ENCODE data around the gene TBC1D9. TPM values are rescaled to one million over a fixed set of nuclear protein-coding genes. Genes with fewer than 3 reads are reported as not detected.

Gene TBC1D9
- total RNA-seq, 1 experiment from 2014 or later = 9.5 TPM

GRCh38 chr4:140726776-140727500 is 29.2 kb downstream of the TBC1D9 start (continued):
- TF ChIP-seq MAX (IDR thresholded peaks at IDR 0.05) (no peak), YY1 (IDR thresholded peaks at IDR 0.05; ENCODE audit: extremely low read depth, insufficient replicate concordance, low read depth, low read length) (no peak)

- H3K79me2 ChIP-seq (ENCODE audit: insufficient read depth, low read length) = no peaks in the 10 kb centered on the region
Observed at GRCh38 chr4:140725556-140725955, 30.6 kb downstream of the TBC1D9 start.

More at GRCh38 chr4:140725556-140725955, 30.6 kb downstream of the TBC1D9 start:
- Histone ChIP-seq H2AFZ (ENCODE audit: low read depth, low read length, poor library complexity, severe bottlenecking) (no peak overlapping the region), H3K4me2 (ENCODE audit: low read length) (no peak overlapping the region), H3K27ac (ENCODE audit: low read depth, low read length) (no peak overlapping the region), H3K9ac (ENCODE audit: low read length) (no peak overlapping the region), H4K20me1 (ENCODE audit: insufficient read depth) (no peaks in the 10 kb centered on the region; the same call in 1 of the 2 replicates), H3K4me3 (replicated peaks in 1 of 2; ENCODE audit: low read depth in 1 of 2, low read length in 2 of 2) (no peak overlapping the region), H3K36me3 (ENCODE audit: control insufficient read depth in 1 of 2, insufficient read depth in 2 of 2, low read length in 2 of 2) (no peaks in the 10 kb centered on the region), H3K27me3 (ENCODE audit: insufficient read depth, low read length) (no peaks in the 10 kb centered on the region), H3K9me3 (ENCODE audit: control insufficient read depth in 1 of 2, insufficient read depth in 1 of 2, low read depth in 1 of 2, low read length in 2 of 2) (no peaks in the 10 kb centered on the region), H3K4me1 (ENCODE audit: control insufficient read depth in 1 of 2, insufficient read depth in 2 of 2, low read length in 2 of 2) (peaks cover 28 to 38% of the 10 kb centered on the region in 2 experiments), H3K9me2 (ENCODE audit: insufficient read depth) (no peaks in the 10 kb centered on the region)
- ChIA-PET POLR2A (no interaction called here), CTCF (no interaction called here), RAD21 (ENCODE audit: low non-redundant PET in 1 of 2, low total read pairs in 2 of 2, uncharacterized antibody in 2 of 2, unreplicated experiment in 2 of 2) (no interaction called here)
- ATAC-seq = no peak
- no peak for DNase-seq (ENCODE audit: low read depth, low spot score)
- no peak for TF ChIP-seq REST (IDR thresholded peaks at IDR 0.05; ENCODE audit: low read depth)
- no peak for TF ChIP-seq CTCF (IDR thresholded peaks at IDR 0.05 in 2 of 3, conservative IDR thresholded peaks at IDR 0.05 in 1 of 3; ENCODE audit: borderline replicate concordance in 1 of 3, insufficient read depth in 1 of 3, low read depth in 2 of 3, low read length in 2 of 3)
- TF ChIP-seq POLR2A (IDR thresholded peaks at IDR 0.05; ENCODE audit: borderline replicate concordance, extremely low read depth, insufficient read depth, insufficient read length) = no peak
- no peak for TF ChIP-seq SRF (IDR thresholded peaks at IDR 0.05; ENCODE audit: low read depth)
- TF ChIP-seq CBX3 (IDR thresholded peaks at IDR 0.05; ENCODE audit: low read depth) = no peak
- TF ChIP-seq POLR2AphosphoS5 (IDR thresholded peaks at IDR 0.05; ENCODE audit: low read depth, low read length) = no peak
- no peak for TF ChIP-seq ZFX (IDR thresholded peaks at IDR 0.05)
- no peak for TF ChIP-seq YY1 (IDR thresholded peaks at IDR 0.05; ENCODE audit: extremely low read depth, insufficient replicate concordance, low read depth, low read length)
- TF ChIP-seq SIN3A (IDR thresholded peaks at IDR 0.05; ENCODE audit: low read depth) = no peak
- no peak for TF ChIP-seq ELF1 (IDR thresholded peaks at IDR 0.05; ENCODE audit: borderline replicate concordance, low read depth)
- no peak for TF ChIP-seq MAX (IDR thresholded peaks at IDR 0.05)
- TF ChIP-seq JUND (IDR thresholded peaks at IDR 0.05) = no peak
- TF ChIP-seq EZH2 (IDR thresholded peaks at IDR 0.05) = no peak
- intact Hi-C loops (cut with micrococcal nuclease) = no loop called here
- BruUV-seq (replicated peaks) = no TSS peak
